Lower leg skin (tissue), 4 donors: ENCODE results near the gene FOXO4. TPM values are rescaled to one million over a fixed set of nuclear protein-coding genes. Genes with fewer than 3 reads are reported as not detected.

Source experiments
- DNase-seq, 2 donors: peaks; one replicate each; pipeline ENCODE4 v3.0.0-alpha.2; 2019; ENCODE audit warnings: low spot score in 2 of 2
- H3K4me3 ChIP-seq: fragments of 200-600 bp; sonication (generic); 2 replicates; pipeline ENCODE4 v1.5.1; 2017; ENCODE audit warnings: mild to moderate bottlenecking, low read depth; ENCODE audit not compliant: poor library complexity, severe bottlenecking
- POLR2A ChIP-seq, 2 donors: fragments of 450-650 bp; IDR thresholded peaks; one replicate each; pipeline ENCODE4 v1.6.1; 2016 to 2017; ENCODE audit warnings: antibody characterized with exemption in 2 of 2, mild to moderate bottlenecking in 1 of 2, moderate library complexity in 1 of 2
- WGBS, 2 donors: methylation state at CpG; one replicate each; pipeline ENCODE4 v1.1.5; 2018; 5-methylcytosine and 5-hydroxymethylcytosine counted together
- intact Hi-C: fragments of 100-400 bp; cut with DNase I; formaldehyde crosslinking; loops from one replicate; pipeline ENCODE4 v1.15.0; 2023; ENCODE audit warnings: low total_unique reads
- total RNA-seq, 4 donors: library from RNA; depleted of rRNA; stranded (reverse); fragments of >200 nt; gene quantifications; one replicate each; pipeline ENCODE4 v1.1.0, GENCODE V29; 2016
- TF ChIP-seq, protein P1 (sequence below), 3 donors: fragments of 450-650 bp; IDR thresholded peaks; one replicate each; pipeline ENCODE4 v1.5.1; 2016; ENCODE audit warnings: antibody characterized with exemption in 3 of 3, mild to moderate bottlenecking in 3 of 3, moderate library complexity in 2 of 3

FOXO4 gene
- total RNA-seq, 4 donors from 2014 or later = 17.7 to 29.9 (median 23.3) TPM

DNA sequence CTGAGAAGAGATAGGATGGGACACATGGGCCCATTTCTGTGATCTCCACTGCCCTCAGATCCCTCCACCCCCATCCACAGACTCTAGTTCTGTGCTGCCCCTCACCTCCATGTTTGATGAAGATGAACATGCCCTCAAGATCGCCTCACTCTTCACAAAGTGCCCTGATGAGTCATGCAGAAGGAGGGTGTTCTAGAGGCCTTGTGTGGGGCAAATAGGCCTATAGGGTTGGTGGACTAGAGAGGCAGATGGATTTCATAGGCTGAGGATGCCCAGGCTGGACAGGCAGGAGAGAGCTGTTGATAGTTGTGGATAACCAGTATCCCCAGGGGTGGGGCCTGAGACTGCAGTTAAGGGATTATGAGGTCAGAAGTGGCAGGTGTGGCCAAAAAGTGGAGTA, 10.8 kb downstream of the FOXO4 start, which contains the start of gene CXorf65:
TSS of gene CXorf65 (minus strand) at position 314 of the 400 bp plus-strand sequence. CDS start at position 130, 184 bp downstream.
- no peak for DNase-seq
- intact Hi-C loops = no loop called here
- H3K4me3 ChIP-seq = no peak within 1 kb of the TSS
- WGBS, 2 donors = 74 to 88% methylated on average over 1 of the region's 1 CpG
- TF ChIP-seq, protein P1, sequence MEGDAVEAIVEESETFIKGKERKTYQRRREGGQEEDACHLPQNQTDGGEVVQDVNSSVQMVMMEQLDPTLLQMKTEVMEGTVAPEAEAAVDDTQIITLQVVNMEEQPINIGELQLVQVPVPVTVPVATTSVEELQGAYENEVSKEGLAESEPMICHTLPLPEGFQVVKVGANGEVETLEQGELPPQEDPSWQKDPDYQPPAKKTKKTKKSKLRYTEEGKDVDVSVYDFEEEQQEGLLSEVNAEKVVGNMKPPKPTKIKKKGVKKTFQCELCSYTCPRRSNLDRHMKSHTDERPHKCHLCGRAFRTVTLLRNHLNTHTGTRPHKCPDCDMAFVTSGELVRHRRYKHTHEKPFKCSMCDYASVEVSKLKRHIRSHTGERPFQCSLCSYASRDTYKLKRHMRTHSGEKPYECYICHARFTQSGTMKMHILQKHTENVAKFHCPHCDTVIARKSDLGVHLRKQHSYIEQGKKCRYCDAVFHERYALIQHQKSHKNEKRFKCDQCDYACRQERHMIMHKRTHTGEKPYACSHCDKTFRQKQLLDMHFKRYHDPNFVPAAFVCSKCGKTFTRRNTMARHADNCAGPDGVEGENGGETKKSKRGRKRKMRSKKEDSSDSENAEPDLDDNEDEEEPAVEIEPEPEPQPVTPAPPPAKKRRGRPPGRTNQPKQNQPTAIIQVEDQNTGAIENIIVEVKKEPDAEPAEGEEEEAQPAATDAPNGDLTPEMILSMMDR (IDR thresholded peaks at IDR 0.05) = no peak
- no peak for TF ChIP-seq POLR2A (IDR thresholded peaks at IDR 0.05)

DNA sequence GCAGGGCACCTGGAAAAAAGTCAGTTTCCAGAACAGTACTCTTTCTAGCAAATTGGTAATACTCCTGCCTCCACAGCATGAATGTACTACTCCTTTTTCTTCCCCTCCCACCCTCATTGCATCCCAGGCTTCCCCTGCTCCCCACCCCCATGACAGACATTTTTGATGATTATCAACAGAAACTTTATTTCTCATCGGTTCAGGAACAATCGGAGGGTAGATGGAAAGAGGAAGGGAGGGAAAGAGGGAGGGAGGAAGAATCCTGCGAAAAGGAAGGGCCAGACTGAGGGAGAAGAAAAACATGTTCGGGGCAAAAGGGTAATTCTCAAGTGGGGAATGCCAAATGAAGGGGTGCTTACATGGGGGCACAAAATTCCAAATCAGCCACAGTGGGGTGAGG, 11.6 kb downstream of the FOXO4 start:
- intact Hi-C loops = no loop called here
- no peak overlapping the region for H3K4me3 ChIP-seq
- TF ChIP-seq, protein P1 (IDR thresholded peaks at IDR 0.05) = no peak
- TF ChIP-seq POLR2A (IDR thresholded peaks at IDR 0.05) = no peak
- 68 to 72% methylated on average over 4 of the region's 4 CpGs for WGBS, 2 donors
- no peak for DNase-seq

GRCh38 chrX:71107762-71108360, 12.2 kb downstream of the FOXO4 start:
- no peak for DNase-seq
- intact Hi-C loops = no loop called here
- no peak overlapping the region for H3K4me3 ChIP-seq
- 42 to 60% methylated on average over 9 of the region's 9 CpGs for WGBS, 2 donors
- TF ChIP-seq, protein P1 (IDR thresholded peaks at IDR 0.05) = no peak
- no peak for TF ChIP-seq POLR2A (IDR thresholded peaks at IDR 0.05)

GRCh38 chrX:71109051-71109450, 13.4 kb downstream of the FOXO4 start:
- intact Hi-C loops = no loop called here
- WGBS, 2 donors = 84 to 89% methylated on average over 6 of the region's 6 CpGs
- no peak for DNase-seq
- no peak overlapping the region for H3K4me3 ChIP-seq
- no peak for TF ChIP-seq POLR2A (IDR thresholded peaks at IDR 0.05)
- TF ChIP-seq, protein P1 (IDR thresholded peaks at IDR 0.05) = no peak

- WGBS, 2 donors = 54 to 65% methylated on average over 8 of the region's 8 CpGs
- TF ChIP-seq, protein P1 (IDR thresholded peaks at IDR 0.05) = no peak
- TF ChIP-seq POLR2A (IDR thresholded peaks at IDR 0.05) = no peak
- intact Hi-C loops = no loop called here
- no peak for DNase-seq
- H3K4me3 ChIP-seq = no peak within 1 kb of the TSS
Measured at GRCh38 chrX:71111141-71111843, 15.6 kb downstream of the FOXO4 start, which contains the start of gene IL2RG. Gene IL2RG (minus strand): TSS chrX:71111577. CDS start chrX:71111539, 38 bp downstream.
